ENCODE data around the gene TIMM10B. TPM values are rescaled to one million over a fixed set of nuclear protein-coding genes. Genes with fewer than 3 reads are reported as not detected.

TIMM10B gene
- total and polyA plus RNA-seq, 9 of the 15 experiments (the other 6 are each of a cell fraction or from before 2014, with no cell fraction given): 43.2 to 163 (median 57.0) TPM

GRCh38 chr11:6456361-6457073 is 24.8 kb upstream of the TIMM10B start:
- Histone ChIP-seq H3K36me3 (ENCODE audit: control insufficient read depth, insufficient read depth, low read length) (no peaks in the 10 kb centered on the region; the same call in 2 of the 3 replicates), H3K27ac (ENCODE audit: extremely low read depth, low read depth, low read length) (no peak overlapping the region), H4K20me1 (replicated peaks; ENCODE audit: control insufficient read depth, insufficient read depth, low read length) (no peaks in the 10 kb centered on the region), H3K4me3 (no peak overlapping the region), H3K9ac (ENCODE audit: insufficient read depth in 1 of 2, low read depth in 2 of 2, low read length in 2 of 2) (peak overlapping the region in 1 of 2 experiments; percentile 32; a peak in 1 of 4 replicates), H2AFZ (ENCODE audit: low read depth, low read length) (no peak overlapping the region), H3K9me3 (replicated peaks; ENCODE audit: control insufficient read depth, insufficient read depth, low read depth, low read length) (no peaks in the 10 kb centered on the region), H3K4me2 (ENCODE audit: insufficient read depth, low read length) (no peak overlapping the region), H3K9me1 (ENCODE audit: control insufficient read depth, insufficient read depth, low read length) (no peaks in the 10 kb centered on the region), H3K27me3 (ENCODE audit: control insufficient read depth in 2 of 2, insufficient read depth in 2 of 2, low read length in 2 of 2) (no peaks in the 10 kb centered on the region), H3K4me1 (replicated peaks in 1 of 2; ENCODE audit: control insufficient read depth in 2 of 2, insufficient read depth in 2 of 2, low read length in 2 of 2) (no peaks in the 10 kb centered on the region), H3K79me2 (ENCODE audit: control insufficient read depth, insufficient read depth, low read length) (no peaks in the 10 kb centered on the region)
- FAIRE-seq (no peak), DNase-seq (ENCODE audit: extremely low read depth in 1 of 4, low spot score in 3 of 4) (no peak), ATAC-seq (no peak)
- no peak for TF ChIP-seq FOXA1 (IDR thresholded peaks at IDR 0.05; ENCODE audit: borderline replicate concordance)
- no peak for TF ChIP-seq TAL1 (IDR thresholded peaks at IDR 0.05)
- no peak for TF ChIP-seq ZNF197 (CRISPR knock-in tag; IDR thresholded peaks at IDR 0.05; ENCODE audit: low read depth)
- TF ChIP-seq PHF20 (IDR thresholded peaks at IDR 0.05; ENCODE audit: partially characterized antibody): no peak
- TF ChIP-seq PRMT5 (CRISPR knock-in tag; IDR thresholded peaks at IDR 0.05): no peak
- CTCF ChIA-PET (ENCODE audit: low intra/inter-chr PET ratio): no interaction called here
- POLR2A ChIA-PET: interaction anchor here (1.6 kb wide), 1 partner anchor 20 kb away, joined by 6 read pairs; no protein-coding TSS in a partner anchor
- no TSS peak for BruUV-seq (replicated peaks)
- intact Hi-C loops (cut with micrococcal nuclease): no loop called here
- in situ Hi-C loops (cut with MboI): no loop called here
- WGBS (ENCODE audit: insufficient coverage, low coverage, missing lambda C conversion rate): 90% methylated on average over 45 of the region's 56 CpGs
